HepG2 (cell line): ENCODE measurements around the gene CRYBA2. TPM values are rescaled to one million over a fixed set of nuclear protein-coding genes. Genes with fewer than 3 reads are reported as not detected.

Source experiments
- ATAC-seq: fragments of 200-7000 bp; cut with Tn5 transposase; 3 replicates; pipeline ENCODE4 v1.9.1; 2020; ENCODE audit warnings: mild to moderate bottlenecking, moderate library complexity
- BruUV-seq: library from RNA; stranded (reverse); fragments of 400-500 nt; replicated peaks from 2 replicates; lab custom pipeline; 2021; lab: Mats Ljungman, UMichigan
- CTCF ChIA-PET: fragments of 300-600 bp; formaldehyde crosslinking; extraction: SDS; loops from one replicate; lab custom pipeline; 2021; ENCODE audit warnings: low total read pairs, inconsistent platforms, low intra/inter-chr PET ratio; lab: Yijun Ruan, JAX
- POLR2A ChIA-PET: fragments of 350-600 bp; sonication (Branson Sonifier 250); formaldehyde crosslinking; loops from one replicate; lab custom pipeline; 2020; ENCODE audit warnings: antibody characterized with exemption, inconsistent platforms; lab: Yijun Ruan, JAX
- DNase-seq: peaks from one replicate; pipeline ENCODE4 v3.0.0-alpha.2; 2015; ENCODE audit warnings: low spot score
- FAIRE-seq: peaks from 3 replicates; lab custom pipeline; 2011; peaks lifted over from hg19 to GRCh38; lab: Jason Lieb, UNC
- H2AFZ ChIP-seq: one replicate; pipeline ENCODE4 v1.6.1; 2011; ENCODE audit warnings: low read length, inconsistent platforms
- H3K27ac ChIP-seq: fragments of 300-600 bp; 3 replicates; pipeline ENCODE4 v1.8.0; 2011; ENCODE audit warnings: mixed run types, mild to moderate bottlenecking, mixed read lengths, low read length, inconsistent platforms; ENCODE audit not compliant: insufficient read depth; ENCODE audit errors: extremely low read length
- H3K27me3 ChIP-seq, 2 experiments: fragments of 200-600 bp in 1 of 2; 2 replicates in 1 of 2; 3 replicates in 1 of 2; pipeline versions ENCODE4 v1.6.0 to v1.8.0; 2011; ENCODE audit warnings: low read length in 2 of 2, mild to moderate bottlenecking in 2 of 2, moderate library complexity in 2 of 2, inconsistent platforms in 1 of 2; ENCODE audit not compliant: insufficient read depth in 2 of 2, control insufficient read depth in 1 of 2
- H3K36me3 ChIP-seq, 2 experiments: fragments of 200-600 bp in 1 of 2; replicated peaks in 1 of 2; 2 replicates in 1 of 2; 3 replicates in 1 of 2; pipeline versions ENCODE4 v1.5.1 to v1.8.0; 2011; ENCODE audit warnings: low read length in 2 of 2, inconsistent platforms in 1 of 2; ENCODE audit not compliant: insufficient read depth in 2 of 2, control insufficient read depth in 1 of 2
- H3K4me1 ChIP-seq: 2 replicates; pipeline ENCODE4 v1.5.1; 2012; ENCODE audit warnings: low read length, inconsistent platforms; ENCODE audit not compliant: insufficient read depth
- H3K4me2 ChIP-seq: 2 replicates; pipeline ENCODE4 v1.6.0; 2011; ENCODE audit warnings: low read depth, low read length, inconsistent platforms
- H3K4me3 ChIP-seq, 3 experiments: fragments of 200-600 bp in 1 of 3; sonication (generic), shearing (Covaris generic) in 1 of 3; replicated peaks in 1 of 3; 2 replicates each; pipeline ENCODE4 v1.5.1; 2011 to 2016; ENCODE audit warnings: low read length in 3 of 3, inconsistent platforms in 2 of 3, low read depth in 2 of 3, mild to moderate bottlenecking in 2 of 3, control low read depth in 1 of 3, mixed read lengths in 1 of 3; ENCODE audit not compliant: insufficient read depth in 1 of 3
- H3K79me2 ChIP-seq: one replicate; pipeline ENCODE4 v1.6.1; 2011; ENCODE audit warnings: low read length, inconsistent platforms; ENCODE audit not compliant: insufficient read depth
- H3K9ac ChIP-seq: 2 replicates; pipeline ENCODE4 v1.6.0; 2011; ENCODE audit warnings: mild to moderate bottlenecking, low read depth, low read length, inconsistent platforms; ENCODE audit not compliant: insufficient read depth
- H3K9me3 ChIP-seq: 2 replicates; pipeline ENCODE4 v1.5.1; 2012; ENCODE audit warnings: mild to moderate bottlenecking, low read length
- H4K20me1 ChIP-seq: 2 replicates; pipeline ENCODE4 v1.6.0; 2011; ENCODE audit warnings: inconsistent platforms, mild to moderate bottlenecking, low read length, moderate library complexity; ENCODE audit not compliant: insufficient read depth
- EEA1 ChIP-seq: sonication (generic); formaldehyde crosslinking; IDR thresholded peaks from 2 replicates; pipeline ENCODE4 v1.5.1; 2020; ENCODE audit warnings: mild to moderate bottlenecking, missing genetic modification reagents, borderline replicate concordance
- KDM6A ChIP-seq: IDR thresholded peaks from 2 replicates; pipeline ENCODE4 v1.6.1; 2016; ENCODE audit warnings: low read depth
- MXD4 ChIP-seq: IDR thresholded peaks from 2 replicates; pipeline ENCODE4 v1.6.1; 2016; ENCODE audit warnings: mild to moderate bottlenecking, missing biosample characterization, missing genetic modification reagents
- PHF5A ChIP-seq: IDR thresholded peaks from one replicate; pipeline ENCODE4 v1.6.1; 2018; ENCODE audit warnings: low read depth, missing genetic modification reagents; ENCODE audit not compliant: unreplicated experiment
- ZFP36L2 ChIP-seq: sonication (generic); formaldehyde crosslinking; IDR thresholded peaks from 2 replicates; pipeline ENCODE4 v1.4.0; 2020; ENCODE audit warnings: missing genetic modification reagents
- ZNF230 ChIP-seq: sonication (generic); formaldehyde crosslinking; IDR thresholded peaks from 2 replicates; pipeline ENCODE4 v1.4.0; 2020; ENCODE audit warnings: mild to moderate bottlenecking, missing genetic modification reagents
- ZNF7 ChIP-seq: IDR thresholded peaks from 2 replicates; pipeline ENCODE4 v1.6.1; 2016; ENCODE audit warnings: missing biosample characterization, missing genetic modification reagents
- ZNF720 ChIP-seq: sonication (generic); formaldehyde crosslinking; IDR thresholded peaks from 2 replicates; pipeline ENCODE4 v1.4.0; 2020; ENCODE audit warnings: missing genetic modification reagents
- ZNF777 ChIP-seq: sonication (generic); formaldehyde crosslinking; IDR thresholded peaks from 2 replicates; pipeline ENCODE4 v1.4.0; 2020; ENCODE audit warnings: missing genetic modification reagents
- WGBS: methylation state at CpG from one replicate; pipeline ENCODE4 v1.1.6; 2017; ENCODE audit warnings: low lambda C conversion rate; 5-methylcytosine and 5-hydroxymethylcytosine counted together
- in situ Hi-C: cut with HindIII; loops from 2 replicates; pipeline ENCODE4 v1.10.0; 2017; ENCODE audit warnings: low pct_unique_long_range_greater_than_20kb; ENCODE audit not compliant: extremely low pct_ligation_motif_present
- intact Hi-C: fragments of 100-400 bp; cut with micrococcal nuclease; formaldehyde crosslinking; loops from one replicate; pipeline ENCODE4 v1.10.0; 2022; ENCODE audit not compliant: unreplicated experiment
- polyA plus RNA-seq, 8 experiments: library from polyadenylated mRNA; depleted of rRNA in 3 of 8; stranded (reverse) in 7 of 8; unstranded in 1 of 8; fragments of >200 nt; fragmentation: Illumina TruSeq in 4 of 8; extraction: Trizol in 4 of 8; gene quantifications; 2 replicates each; pipeline versions ENCODE4 v1.2.1 to v1.2.3, GENCODE V29; 2011 to 2016; ENCODE audit warnings: low read depth in 4 of 8, missing spikeins in 1 of 8, mixed read lengths in 1 of 8; ENCODE audit not compliant: insufficient read depth in 1 of 8
- total RNA-seq, 5 experiments: library from RNA; depleted of rRNA; stranded (reverse); fragments of >200 nt; fragmentation: Illumina TruSeq; extraction: Trizol; gene quantifications; 2 replicates each; pipeline ENCODE4 v1.2.3, GENCODE V29; 2016; ENCODE audit warnings: low read depth in 1 of 5
- TF ChIP-seq, protein P1 (sequence below): sonication (generic); formaldehyde crosslinking; IDR thresholded peaks from 2 replicates; pipeline ENCODE4 v1.9.0; 2022; ENCODE audit warnings: missing genetic modification reagents, mild to moderate bottlenecking, borderline replicate concordance
- TF ChIP-seq, protein P2 (sequence below): sonication (generic); formaldehyde crosslinking; IDR thresholded peaks from 2 replicates; pipeline ENCODE4 v1.5.0; 2020; ENCODE audit warnings: mild to moderate bottlenecking, missing genetic modification reagents, moderate library complexity
- TF ChIP-seq, protein P3 (sequence below): sonication (generic); formaldehyde crosslinking; IDR thresholded peaks from 2 replicates; pipeline ENCODE4 v1.5.0; 2020; ENCODE audit warnings: missing genetic modification reagents, mild to moderate bottlenecking, borderline replicate concordance

CRYBA2 gene
- total and polyA plus RNA-seq, 2 of the 13 experiments (the other 11 are each of a cell fraction or from before 2014, with no cell fraction given): not detected

DNA sequence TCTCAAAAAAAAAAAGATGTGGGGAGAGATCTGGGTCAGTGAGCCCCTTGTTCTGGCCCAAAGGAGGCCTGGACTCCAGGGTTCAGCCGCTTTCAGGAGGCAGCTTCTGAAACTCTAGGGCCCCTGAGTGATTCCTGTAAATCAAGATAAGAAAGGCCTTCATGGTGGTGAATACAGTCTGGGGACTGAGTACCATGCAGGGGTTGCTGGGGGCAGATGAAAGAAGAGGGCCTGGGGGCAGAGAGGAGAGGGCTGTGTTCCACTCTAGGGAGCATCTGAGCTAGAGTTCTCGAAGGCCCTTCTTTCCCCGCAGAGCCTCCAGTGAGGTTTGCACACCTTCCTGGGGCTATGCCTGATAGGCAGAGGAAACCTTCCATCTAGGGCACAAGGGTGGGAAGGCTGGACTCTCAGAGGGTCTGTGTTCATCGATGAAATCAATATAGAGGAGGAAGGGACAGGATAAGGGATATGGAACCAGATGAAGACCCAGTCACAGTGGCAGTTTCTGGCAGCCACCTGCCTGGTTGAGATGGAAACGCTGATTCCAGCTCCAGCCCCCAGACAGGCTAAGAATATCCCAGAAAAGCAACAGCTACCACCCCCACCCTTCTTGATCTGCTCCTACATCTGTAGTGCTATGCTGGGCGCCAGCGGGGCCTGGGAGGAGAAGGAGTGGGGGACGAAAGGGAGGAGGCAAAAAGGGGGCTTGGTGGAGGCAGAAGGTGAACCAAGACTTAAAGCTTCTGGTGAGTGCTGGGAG is 38.5 kb downstream of the CRYBA2 start:
- BruUV-seq: no TSS peak
- no peaks in the 10 kb centered on the region for H4K20me1 ChIP-seq
- no peak overlapping the region for H3K27ac ChIP-seq
- H3K27me3 ChIP-seq: peaks cover 4 to 80% of the 10 kb centered on the region in 2 experiments
- ChIA-PET CTCF (no interaction called here), POLR2A (no interaction called here)
- in situ Hi-C loops (no loop called here), intact Hi-C loops (loop anchor here (10.0 kb wide), 1 partner anchor 90 kb away; no protein-coding TSS in a partner anchor)
- H2AFZ ChIP-seq: no peak overlapping the region
- no peaks in the 10 kb centered on the region for H3K79me2 ChIP-seq
- ATAC-seq: no peak
- no peak for TF ChIP-seq EEA1 (CRISPR knock-in tag)
- H3K4me1 ChIP-seq: peaks cover 6% of the 10 kb centered on the region; the same call in 1 of the 2 replicates
- no peak overlapping the region for H3K4me2 ChIP-seq
- no peak overlapping the region for H3K9ac ChIP-seq
- H3K4me3 ChIP-seq: no peak overlapping the region
- DNase-seq: no peak
- WGBS: 8% methylated on average over 8 of the region's 8 CpGs
- H3K9me3 ChIP-seq: no peaks in the 10 kb centered on the region
- H3K36me3 ChIP-seq: no peaks in the 10 kb centered on the region
- no peak for FAIRE-seq

DNA sequence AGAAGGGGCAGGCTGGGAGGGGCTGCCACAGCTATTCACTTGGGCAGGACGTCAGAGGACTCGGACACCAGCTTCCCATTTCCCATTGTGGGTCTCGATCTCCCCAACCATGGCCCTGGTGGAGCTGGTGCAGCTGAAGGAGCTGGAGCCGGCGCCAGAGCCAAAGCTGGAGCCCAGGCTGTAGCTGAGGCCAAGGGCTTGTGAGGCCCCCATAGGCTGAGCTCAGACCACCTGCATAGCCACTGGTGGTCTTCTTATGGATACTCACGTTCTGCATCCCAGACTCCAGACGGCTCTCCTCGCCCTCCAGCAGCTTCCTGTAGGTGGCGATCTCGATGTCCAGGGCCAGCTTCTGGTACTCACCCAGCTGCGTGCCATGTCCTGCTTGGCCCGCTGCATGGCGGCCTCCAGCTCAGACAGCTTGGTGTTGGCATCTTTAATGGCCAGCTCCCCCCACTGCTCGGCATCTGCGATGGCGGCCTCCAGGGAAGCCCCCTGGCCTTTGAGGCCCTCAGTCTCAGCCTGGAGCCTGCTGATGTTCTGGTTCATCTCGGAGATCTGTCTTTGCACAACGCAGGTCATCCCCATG is 39.8 kb downstream of the CRYBA2 start:
- ChIA-PET CTCF (no interaction called here), POLR2A (interaction anchor here (0.6 kb wide), 1 partner anchor 8 kb away, joined by 3 read pairs; no protein-coding TSS in a partner anchor)
- intact Hi-C loops (loop anchor here (10.0 kb wide), 1 partner anchor 89 kb away; no protein-coding TSS in a partner anchor), in situ Hi-C loops (no loop called here)
- ATAC-seq (peak; percentile 78), FAIRE-seq (no peak), DNase-seq (no peak)
- Histone ChIP-seq H2AFZ (no peak overlapping the region), H3K27ac (no peak overlapping the region), H3K27me3 (peaks cover 3 to 79% of the 10 kb centered on the region in 2 experiments), H3K4me2 (no peak overlapping the region), H3K79me2 (no peaks in the 10 kb centered on the region), H3K9ac (no peak overlapping the region), H3K4me3 (no peak overlapping the region), H4K20me1 (no peaks in the 10 kb centered on the region), H3K36me3 (no peaks in the 10 kb centered on the region), H3K4me1 (no peaks in the 10 kb centered on the region), H3K9me3 (no peaks in the 10 kb centered on the region)
- BruUV-seq: no TSS peak
- 30% methylated on average over 4 of the region's 18 CpGs for WGBS
- TF ChIP-seq, protein P1, sequence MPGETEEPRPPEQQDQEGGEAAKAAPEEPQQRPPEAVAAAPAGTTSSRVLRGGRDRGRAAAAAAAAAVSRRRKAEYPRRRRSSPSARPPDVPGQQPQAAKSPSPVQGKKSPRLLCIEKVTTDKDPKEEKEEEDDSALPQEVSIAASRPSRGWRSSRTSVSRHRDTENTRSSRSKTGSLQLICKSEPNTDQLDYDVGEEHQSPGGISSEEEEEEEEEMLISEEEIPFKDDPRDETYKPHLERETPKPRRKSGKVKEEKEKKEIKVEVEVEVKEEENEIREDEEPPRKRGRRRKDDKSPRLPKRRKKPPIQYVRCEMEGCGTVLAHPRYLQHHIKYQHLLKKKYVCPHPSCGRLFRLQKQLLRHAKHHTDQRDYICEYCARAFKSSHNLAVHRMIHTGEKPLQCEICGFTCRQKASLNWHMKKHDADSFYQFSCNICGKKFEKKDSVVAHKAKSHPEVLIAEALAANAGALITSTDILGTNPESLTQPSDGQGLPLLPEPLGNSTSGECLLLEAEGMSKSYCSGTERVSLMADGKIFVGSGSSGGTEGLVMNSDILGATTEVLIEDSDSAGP (CRISPR knock-in tag): 0 out of 2 replicates have a peak, but pooled peaks have one; percentile 18
- no peak for TF ChIP-seq ZNF7
- TF ChIP-seq, protein P2, sequence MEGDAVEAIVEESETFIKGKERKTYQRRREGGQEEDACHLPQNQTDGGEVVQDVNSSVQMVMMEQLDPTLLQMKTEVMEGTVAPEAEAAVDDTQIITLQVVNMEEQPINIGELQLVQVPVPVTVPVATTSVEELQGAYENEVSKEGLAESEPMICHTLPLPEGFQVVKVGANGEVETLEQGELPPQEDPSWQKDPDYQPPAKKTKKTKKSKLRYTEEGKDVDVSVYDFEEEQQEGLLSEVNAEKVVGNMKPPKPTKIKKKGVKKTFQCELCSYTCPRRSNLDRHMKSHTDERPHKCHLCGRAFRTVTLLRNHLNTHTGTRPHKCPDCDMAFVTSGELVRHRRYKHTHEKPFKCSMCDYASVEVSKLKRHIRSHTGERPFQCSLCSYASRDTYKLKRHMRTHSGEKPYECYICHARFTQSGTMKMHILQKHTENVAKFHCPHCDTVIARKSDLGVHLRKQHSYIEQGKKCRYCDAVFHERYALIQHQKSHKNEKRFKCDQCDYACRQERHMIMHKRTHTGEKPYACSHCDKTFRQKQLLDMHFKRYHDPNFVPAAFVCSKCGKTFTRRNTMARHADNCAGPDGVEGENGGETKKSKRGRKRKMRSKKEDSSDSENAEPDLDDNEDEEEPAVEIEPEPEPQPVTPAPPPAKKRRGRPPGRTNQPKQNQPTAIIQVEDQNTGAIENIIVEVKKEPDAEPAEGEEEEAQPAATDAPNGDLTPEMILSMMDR: peak; percentile 54
- no peak for TF ChIP-seq PHF5A (CRISPR knock-in tag)
- peak; percentile 33; the same call in 1 of the 2 replicates for TF ChIP-seq ZNF777 (CRISPR knock-in tag)
- TF ChIP-seq ZNF230 (CRISPR knock-in tag): no peak
- TF ChIP-seq KDM6A (CRISPR knock-in tag): no peak
- no peak for TF ChIP-seq MXD4 (CRISPR knock-in tag)
- TF ChIP-seq, protein P3, sequence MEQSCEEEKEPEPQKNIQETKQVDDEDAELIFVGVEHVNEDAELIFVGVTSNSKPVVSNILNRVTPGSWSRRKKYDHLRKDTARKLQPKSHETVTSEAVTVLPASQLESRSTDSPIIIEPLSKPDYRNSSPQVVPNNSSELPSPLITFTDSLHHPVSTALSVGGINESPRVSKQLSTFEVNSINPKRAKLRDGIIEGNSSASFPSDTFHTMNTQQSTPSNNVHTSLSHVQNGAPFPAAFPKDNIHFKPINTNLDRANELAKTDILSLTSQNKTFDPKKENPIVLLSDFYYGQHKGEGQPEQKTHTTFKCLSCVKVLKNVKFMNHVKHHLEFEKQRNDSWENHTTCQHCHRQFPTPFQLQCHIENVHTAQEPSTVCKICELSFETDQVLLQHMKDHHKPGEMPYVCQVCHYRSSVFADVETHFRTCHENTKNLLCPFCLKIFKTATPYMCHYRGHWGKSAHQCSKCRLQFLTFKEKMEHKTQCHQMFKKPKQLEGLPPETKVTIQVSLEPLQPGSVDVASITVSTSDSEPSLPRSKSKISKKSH (CRISPR knock-in tag): no peak
- no peak for TF ChIP-seq ZFP36L2 (CRISPR knock-in tag)
- no peak for TF ChIP-seq ZNF720 (CRISPR knock-in tag)
